Fibroblast of lung (primary cell): Measurements from ENCODE around the gene CGNL1.

Experiments
- EZH2 ChIP-seq: IDR thresholded peaks from 2 replicates; pipeline ENCODE4 v1.5.1; 2012; ENCODE audit warnings: low read length, control low read depth, mild to moderate bottlenecking; ENCODE audit errors: missing control alignments
- TF ChIP-seq, protein P1 (sequence below), 2 donors: IDR thresholded peaks in 1 of 2; conservative IDR thresholded peaks in 1 of 2; 1 replicate in 1 of 2; 2 replicates in 1 of 2; pipeline ENCODE4 v1.5.1; 2011 to 2012; ENCODE audit warnings: low read length in 2 of 2, control low read depth in 1 of 2, inconsistent platforms in 1 of 2, low read depth in 1 of 2, mild to moderate bottlenecking in 1 of 2

GRCh38 chr15:57596301-57596855 lies 220.1 kb downstream of the CGNL1 start:
- TF ChIP-seq, protein P1, sequence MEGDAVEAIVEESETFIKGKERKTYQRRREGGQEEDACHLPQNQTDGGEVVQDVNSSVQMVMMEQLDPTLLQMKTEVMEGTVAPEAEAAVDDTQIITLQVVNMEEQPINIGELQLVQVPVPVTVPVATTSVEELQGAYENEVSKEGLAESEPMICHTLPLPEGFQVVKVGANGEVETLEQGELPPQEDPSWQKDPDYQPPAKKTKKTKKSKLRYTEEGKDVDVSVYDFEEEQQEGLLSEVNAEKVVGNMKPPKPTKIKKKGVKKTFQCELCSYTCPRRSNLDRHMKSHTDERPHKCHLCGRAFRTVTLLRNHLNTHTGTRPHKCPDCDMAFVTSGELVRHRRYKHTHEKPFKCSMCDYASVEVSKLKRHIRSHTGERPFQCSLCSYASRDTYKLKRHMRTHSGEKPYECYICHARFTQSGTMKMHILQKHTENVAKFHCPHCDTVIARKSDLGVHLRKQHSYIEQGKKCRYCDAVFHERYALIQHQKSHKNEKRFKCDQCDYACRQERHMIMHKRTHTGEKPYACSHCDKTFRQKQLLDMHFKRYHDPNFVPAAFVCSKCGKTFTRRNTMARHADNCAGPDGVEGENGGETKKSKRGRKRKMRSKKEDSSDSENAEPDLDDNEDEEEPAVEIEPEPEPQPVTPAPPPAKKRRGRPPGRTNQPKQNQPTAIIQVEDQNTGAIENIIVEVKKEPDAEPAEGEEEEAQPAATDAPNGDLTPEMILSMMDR (conservative IDR thresholded peaks at IDR 0.05 in 1 of 2, IDR thresholded peaks at IDR 0.05 in 1 of 2; ENCODE audit: low read depth in 1 of 2, low read length in 2 of 2): no peak
- no peak for TF ChIP-seq EZH2
